B cell (primary cell): Measurements from ENCODE around the gene OR7A5. TPM values are rescaled to one million over a fixed set of nuclear protein-coding genes. Genes with fewer than 3 reads are reported as not detected.
"Not testable (repeated sequence)": the region's sequence is repeated elsewhere in the genome, so short reads cannot be mapped to it uniquely, and the experiment has no call there.

Experiments used
- ATAC-seq: fragments of 200-7000 bp; cut with Tn5 transposase; one replicate; pipeline ENCODE4 v1.10.0; 2021; ENCODE audit warnings: low read depth, mild to moderate bottlenecking, moderate number of reproducible peaks, moderate library complexity
- CTCF ChIA-PET: fragments of 350-600 bp; sonication (Branson Sonifier 250); formaldehyde crosslinking; loops from one replicate; lab custom pipeline; 2021; ENCODE audit warnings: antibody characterized with exemption, inconsistent platforms; lab: Charles Lee
- POLR2A ChIA-PET: fragments of 350-600 bp; sonication (Branson Sonifier 250); formaldehyde crosslinking; loops from one replicate; lab custom pipeline; 2021; ENCODE audit warnings: antibody characterized with exemption; lab: Charles Lee
- DNase-seq: peaks from one replicate; pipeline ENCODE4 v3.0.0; 2013
- H2AFZ ChIP-seq: 2 replicates; pipeline ENCODE4 v1.6.1; 2012; ENCODE audit warnings: mild to moderate bottlenecking, low read depth, low read length; ENCODE audit not compliant: insufficient read depth, poor library complexity, severe bottlenecking
- H3K27ac ChIP-seq, 2 donors: 1 replicate in 1 of 2; 2 replicates in 1 of 2; pipeline ENCODE4 v1.5.1; 2012 to 2013; ENCODE audit warnings: low read length in 2 of 2, mild to moderate bottlenecking in 2 of 2, moderate library complexity in 1 of 2
- H3K27me3 ChIP-seq, 4 experiments: fragments of 200-600 bp in 1 of 4; sonication (generic) in 1 of 4; replicated peaks in 1 of 4; 1 replicate in 2 of 4; 2 replicates in 2 of 4; pipeline versions ENCODE4 v1.6.1 to v1.7.0; 2013 to 2016; ENCODE audit warnings: low read length in 3 of 4, mild to moderate bottlenecking in 2 of 4, mixed read lengths in 1 of 4, moderate library complexity in 1 of 4; ENCODE audit not compliant: insufficient read depth in 4 of 4, control insufficient read depth in 3 of 4; ENCODE audit errors: control extremely low read depth in 1 of 4
- H3K36me3 ChIP-seq, 2 experiments: replicated peaks in 1 of 2; 1 replicate in 1 of 2; 2 replicates in 1 of 2; pipeline versions ENCODE4 v1.6.1 to v1.7.1; 2013; ENCODE audit warnings: low read length in 1 of 2; ENCODE audit not compliant: insufficient read depth in 2 of 2, control insufficient read depth in 1 of 2; ENCODE audit errors: control extremely low read depth in 1 of 2, extremely low read depth in 1 of 2
- H3K4me1 ChIP-seq, 2 donors: fragments of 200-600 bp in 1 of 2; sonication (generic) in 1 of 2; 1 replicate in 1 of 2; 2 replicates in 1 of 2; pipeline versions ENCODE4 v1.5.1 to v1.6.1; 2013 to 2017; ENCODE audit warnings: low read length in 2 of 2; ENCODE audit not compliant: control insufficient read depth in 2 of 2, insufficient read depth in 2 of 2
- H3K4me2 ChIP-seq: replicated peaks from 2 replicates; pipeline ENCODE3; 2012; ENCODE audit warnings: mild to moderate bottlenecking, low read depth, low read length; ENCODE audit not compliant: poor library complexity, severe bottlenecking
- H3K4me3 ChIP-seq, 5 experiments: fragments of 200-600 bp in 1 of 5; sonication (generic) in 1 of 5; 1 replicate in 3 of 5; 2 replicates in 2 of 5; pipeline versions ENCODE4 v1.5.1 to v1.7.0; 2011 to 2016; ENCODE audit warnings: low read length in 4 of 5, mild to moderate bottlenecking in 4 of 5, low read depth in 2 of 5, control low read depth in 1 of 5, moderate library complexity in 1 of 5; ENCODE audit not compliant: insufficient read depth in 1 of 5; ENCODE audit errors: control extremely low read depth in 1 of 5, extremely low read depth in 1 of 5
- H3K79me2 ChIP-seq: fragments of 200-600 bp; sonication (generic); one replicate; pipeline ENCODE4 v1.6.0; 2016; ENCODE audit warnings: low read length; ENCODE audit not compliant: control insufficient read depth, insufficient read depth
- H3K9ac ChIP-seq: fragments of 200-600 bp; sonication (generic); 2 replicates; pipeline ENCODE4 v1.6.1; 2017; ENCODE audit warnings: mild to moderate bottlenecking, low read length, moderate library complexity
- H3K9me3 ChIP-seq, 3 donors: one replicate each; pipeline versions ENCODE4 v1.6.1 to v1.7.1; 2013; ENCODE audit warnings: low read length in 2 of 3; ENCODE audit not compliant: control insufficient read depth in 2 of 3, insufficient read depth in 1 of 3; ENCODE audit errors: control extremely low read depth in 1 of 3
- H4K20me1 ChIP-seq: 2 replicates; pipeline ENCODE4 v1.6.0; 2012; ENCODE audit warnings: mild to moderate bottlenecking, low read length; ENCODE audit not compliant: insufficient read depth, control insufficient read depth, poor library complexity, severe bottlenecking
- H3K27ac Mint-ChIP-seq: one replicate; pipeline ENCODE4 v1.8.0; 2021; ENCODE audit warnings: mixed read lengths
- H3K27me3 Mint-ChIP-seq: one replicate; pipeline ENCODE4 v1.8.0; 2021; ENCODE audit warnings: mixed read lengths
- H3K4me1 Mint-ChIP-seq: one replicate; pipeline ENCODE4 v1.8.0; 2021; ENCODE audit warnings: mixed read lengths
- H3K4me3 Mint-ChIP-seq: one replicate; pipeline ENCODE4 v1.8.0; 2021; ENCODE audit warnings: mixed read lengths
- H3K9me3 Mint-ChIP-seq: one replicate; pipeline ENCODE4 v1.8.0; 2022; ENCODE audit warnings: mixed read lengths; ENCODE audit not compliant: insufficient read depth
- CTCF ChIP-seq: fragments of 200-600 bp; IDR thresholded peaks from one replicate; pipeline ENCODE4 v1.8.0; 2022; ENCODE audit warnings: antibody characterized with exemption, mild to moderate bottlenecking
- EZH2 ChIP-seq: IDR thresholded peaks from 2 replicates; pipeline ENCODE4 v1.6.1; 2012; ENCODE audit warnings: borderline replicate concordance, low read depth, mild to moderate bottlenecking, moderate library complexity, low read length; ENCODE audit not compliant: insufficient read depth, poor library complexity, severe bottlenecking
- WGBS: methylation state at CpG from one replicate; pipeline ENCODE4 v1.1.5; 2013; ENCODE audit warnings: missing lambda C conversion rate; ENCODE audit not compliant: insufficient coverage; 5-methylcytosine and 5-hydroxymethylcytosine counted together
- intact Hi-C: fragments of 100-400 bp; cut with micrococcal nuclease; formaldehyde crosslinking; loops from one replicate; pipeline ENCODE4 v1.10.0; 2022
- polyA plus RNA-seq: library from polyadenylated mRNA; depleted of rRNA; stranded (reverse); fragments of >200 nt; gene quantifications from 2 replicates; pipeline ENCODE4 v1.2.3, GENCODE V29; 2012
- total RNA-seq, 2 donors: library from RNA; stranded (reverse); fragments of 120-200 nt in 1 of 2; gene quantifications; 1 replicate in 1 of 2; 2 replicates in 1 of 2; pipeline versions ENCODE4 v1.2.3 to v1.2.4, GENCODE V29; 2013 to 2022

Gene OR7A5
- total and polyA plus RNA-seq, 2 donors (not counting 1 experiment from before 2014, with no cell fraction given), result not detected

DNA sequence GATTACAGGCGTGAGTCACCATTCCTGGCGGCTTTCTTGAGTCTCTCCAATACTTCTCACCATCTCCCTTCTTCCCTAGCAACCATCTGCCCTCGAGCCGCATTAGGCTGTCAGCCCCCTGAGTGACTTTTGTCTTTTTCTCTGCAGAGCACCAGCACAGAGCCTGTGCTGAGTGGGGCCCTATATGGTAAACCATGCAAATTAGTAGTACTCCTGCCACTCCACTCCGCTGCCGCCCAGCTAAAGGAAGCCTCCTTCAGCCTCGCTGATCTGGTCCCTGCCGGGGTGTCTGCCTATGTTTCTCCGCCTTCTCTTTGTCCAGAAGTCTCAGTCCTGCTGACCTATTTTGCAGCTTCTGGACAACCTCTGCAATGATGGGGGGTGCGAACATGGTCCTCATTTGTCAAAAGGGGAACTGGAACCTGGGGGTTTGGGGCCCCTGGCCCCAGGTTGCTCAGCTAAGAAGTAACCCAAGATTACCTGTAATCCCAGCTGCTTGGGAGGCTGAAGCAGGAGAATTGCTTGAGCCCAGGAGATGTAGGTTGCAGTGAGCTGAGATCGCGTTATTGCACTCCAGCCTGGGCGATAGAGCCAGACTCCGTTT, 54.3 kb downstream of the OR7A5 start:
- intact Hi-C loops, H3K4me3 Mint-ChIP-seq: not testable (repeated sequence)
- ATAC-seq, result peak; percentile 65

GRCh38 chr19:14779151-14779550, 55.8 kb downstream of the OR7A5 start:
- 100% methylated on average over 1 of the region's 5 CpGs for WGBS
- no peaks in the 10 kb centered on the region for H3K9me3 Mint-ChIP-seq

More for the DNA sequence above, 54.3 kb downstream of the OR7A5 start:
- Mint-ChIP-seq H3K27me3 (peaks cover 13% of the 10 kb centered on the region), H3K4me1 (peaks cover 42% of the 10 kb centered on the region)
- H3K9me3 Mint-ChIP-seq, H3K27ac Mint-ChIP-seq, H4K20me1 ChIP-seq, H3K36me3 ChIP-seq, POLR2A ChIA-PET, H3K27ac ChIP-seq, H3K79me2 ChIP-seq, H3K4me3 ChIP-seq, DNase-seq, CTCF ChIA-PET, H3K9me3 ChIP-seq, H3K9ac ChIP-seq, H2AFZ ChIP-seq, H3K4me2 ChIP-seq: not testable (repeated sequence)
- Histone ChIP-seq H3K27me3 (peaks cover 0 to 16% (median 2%) of the 10 kb centered on the region in 4 experiments), H3K4me1 (peaks cover 24 to 40% of the 10 kb centered on the region in 2 donors)
- WGBS, result 61% methylated on average over 4 of the region's 14 CpGs

DNA sequence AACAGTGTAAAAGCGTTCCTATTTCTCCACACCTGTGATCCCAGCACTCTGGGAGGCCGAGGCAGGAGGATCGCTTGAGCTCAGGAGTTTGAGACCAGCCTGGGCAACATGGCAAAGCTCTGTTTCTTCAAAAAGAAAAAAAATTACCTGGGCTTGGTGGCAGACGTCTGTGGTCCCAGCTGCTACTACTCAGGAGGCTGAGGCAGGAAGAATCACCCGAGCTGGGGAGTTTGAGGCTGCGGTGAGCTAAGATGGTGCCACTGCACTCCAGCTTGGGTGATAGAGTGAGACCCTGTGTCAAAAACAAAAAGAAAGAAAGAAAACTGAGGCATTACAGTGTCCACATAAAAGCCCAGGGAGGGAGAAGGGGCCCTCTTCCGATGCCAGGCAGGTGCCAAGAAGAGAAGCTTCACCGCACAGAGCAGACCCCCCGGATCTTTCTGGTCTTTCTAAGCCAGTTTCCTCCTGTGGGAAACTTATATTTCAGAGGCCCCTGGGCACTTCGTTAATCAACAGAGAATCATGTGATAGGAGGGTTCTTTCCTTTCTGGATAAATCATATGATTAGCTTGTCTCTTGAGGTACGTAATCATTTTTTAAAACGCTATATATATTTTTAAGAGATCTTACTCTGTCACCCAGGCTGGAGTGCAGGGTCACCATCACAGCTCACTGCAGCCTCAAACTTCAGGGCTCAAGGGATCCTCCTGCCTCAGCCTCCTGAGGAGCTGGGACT, 56.7 kb downstream of the OR7A5 start, which contains the start of gene ADGRE2:
TSS of gene ADGRE2 (minus strand) at position 451 of the 736 bp plus-strand sequence. CDS start 1,804 bp downstream, outside the sequence.
- ATAC-seq, H3K9me3 Mint-ChIP-seq, POLR2A ChIA-PET, DNase-seq, H3K79me2 ChIP-seq, H3K4me2 ChIP-seq, H3K27ac Mint-ChIP-seq, intact Hi-C loops, H3K36me3 ChIP-seq, H4K20me1 ChIP-seq, H3K27ac ChIP-seq, H3K9ac ChIP-seq, H3K4me3 ChIP-seq: not testable (repeated sequence)
- 97% methylated on average over 3 of the region's 12 CpGs for WGBS
- Mint-ChIP-seq H3K4me3 (peak within 1 kb of the TSS; percentile 54), H3K4me1 (peaks cover 26% of the 10 kb centered on the region), H3K27me3 (peaks cover 13% of the 10 kb centered on the region)
- H3K27me3 ChIP-seq, result peaks cover 0 to 20% (median 4%) of the 10 kb centered on the region in 4 experiments
- CTCF ChIA-PET, result interaction anchor here (0.6 to 2.4 kb wide), 2 partner anchors 205 to 679 kb away, joined by 3 to 5 read pairs; no protein-coding TSS in a partner anchor
- peaks cover 0 to 12% (median 0%) of the 10 kb centered on the region in 3 donors for H3K9me3 ChIP-seq
- H3K4me1 ChIP-seq, result peaks cover 13 to 26% of the 10 kb centered on the region in 2 donors
- peak within 1 kb of the TSS; percentile 22 for H2AFZ ChIP-seq

More at GRCh38 chr19:14779151-14779550, 55.8 kb downstream of the OR7A5 start:
- Histone ChIP-seq H3K27ac (no peak overlapping the region), H2AFZ (no peak overlapping the region), H4K20me1 (no peaks in the 10 kb centered on the region), H3K36me3 (no peaks in the 10 kb centered on the region), H3K4me3 (no peak overlapping the region), H3K9ac (no peak overlapping the region), H3K79me2 (no peaks in the 10 kb centered on the region), H3K4me2 (no peak overlapping the region), H3K27me3 (peaks cover 0 to 20% (median 4%) of the 10 kb centered on the region in 4 experiments), H3K9me3 (peaks cover 0 to 12% (median 0%) of the 10 kb centered on the region in 3 donors), H3K4me1 (peaks cover 13 to 31% of the 10 kb centered on the region in 2 donors)
- Mint-ChIP-seq H3K4me3 (no peak overlapping the region), H3K4me1 (peaks cover 32% of the 10 kb centered on the region), H3K27ac (no peak overlapping the region), H3K27me3 (peaks cover 10% of the 10 kb centered on the region)
- CTCF ChIA-PET, result interaction anchor here (0.6 kb wide), 1 partner anchor 680 kb away, joined by 3 read pairs; no protein-coding TSS in a partner anchor
- no peak for TF ChIP-seq EZH2
- TF ChIP-seq CTCF, result no peak
- DNase-seq (no peak), ATAC-seq (no peak)
- intact Hi-C loops, result no loop called here
- POLR2A ChIA-PET, result no interaction called here
